OCI-LY7 (cell line): ENCODE measurements around the gene MGST2.

Source experiments
- EZH2phosphoT487 ChIP-seq: fragments of 200-600 bp; sonication (generic); IDR thresholded peaks from 2 replicates; pipeline ENCODE4 v1.6.1; 2018; ENCODE audit warnings: low read depth, borderline replicate concordance, mild to moderate bottlenecking, mixed run types, antibody characterized with exemption, low read length, moderate library complexity, mixed read lengths
- TF ChIP-seq, protein P1 (sequence below): fragments of 200-600 bp; sonication (generic); conservative IDR thresholded peaks from 2 replicates; pipeline ENCODE4 v1.5.1; 2014; ENCODE audit warnings: mild to moderate bottlenecking, antibody characterized with exemption, low read length, moderate library complexity, mixed read lengths

GRCh38 chr4:139718358-139718757, 52.7 kb downstream of the MGST2 start:
- TF ChIP-seq, protein P1, sequence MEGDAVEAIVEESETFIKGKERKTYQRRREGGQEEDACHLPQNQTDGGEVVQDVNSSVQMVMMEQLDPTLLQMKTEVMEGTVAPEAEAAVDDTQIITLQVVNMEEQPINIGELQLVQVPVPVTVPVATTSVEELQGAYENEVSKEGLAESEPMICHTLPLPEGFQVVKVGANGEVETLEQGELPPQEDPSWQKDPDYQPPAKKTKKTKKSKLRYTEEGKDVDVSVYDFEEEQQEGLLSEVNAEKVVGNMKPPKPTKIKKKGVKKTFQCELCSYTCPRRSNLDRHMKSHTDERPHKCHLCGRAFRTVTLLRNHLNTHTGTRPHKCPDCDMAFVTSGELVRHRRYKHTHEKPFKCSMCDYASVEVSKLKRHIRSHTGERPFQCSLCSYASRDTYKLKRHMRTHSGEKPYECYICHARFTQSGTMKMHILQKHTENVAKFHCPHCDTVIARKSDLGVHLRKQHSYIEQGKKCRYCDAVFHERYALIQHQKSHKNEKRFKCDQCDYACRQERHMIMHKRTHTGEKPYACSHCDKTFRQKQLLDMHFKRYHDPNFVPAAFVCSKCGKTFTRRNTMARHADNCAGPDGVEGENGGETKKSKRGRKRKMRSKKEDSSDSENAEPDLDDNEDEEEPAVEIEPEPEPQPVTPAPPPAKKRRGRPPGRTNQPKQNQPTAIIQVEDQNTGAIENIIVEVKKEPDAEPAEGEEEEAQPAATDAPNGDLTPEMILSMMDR: no peak
- no peak for TF ChIP-seq EZH2phosphoT487
